ENCODE data around the gene CCKAR. TPM values are rescaled to one million over a fixed set of nuclear protein-coding genes. Genes with fewer than 3 reads are reported as not detected.

CCKAR gene
- total RNA-seq, 2 donors from 2014 or later = not detected

DNA sequence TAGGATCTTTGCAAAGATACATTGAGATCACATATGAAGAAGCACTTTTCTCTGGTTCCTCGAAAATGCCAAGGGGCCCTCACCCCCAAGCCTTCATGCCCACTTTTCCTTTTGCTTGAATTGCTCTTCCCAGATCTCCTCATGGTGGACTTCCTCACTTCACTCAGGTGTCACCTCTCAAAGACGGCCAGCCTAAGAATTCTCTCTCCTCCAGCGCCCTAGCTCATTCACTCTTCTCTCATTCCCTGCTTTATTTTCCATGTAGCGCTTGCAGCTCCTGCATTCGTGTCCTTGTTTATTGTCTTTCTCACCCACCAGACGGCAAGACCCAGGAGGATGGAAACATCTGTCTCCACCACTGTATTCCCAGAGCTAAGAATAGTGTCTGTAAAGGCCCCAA, 32.9 kb downstream of the CCKAR start:
- no peak overlapping the region for H3K27ac ChIP-seq
- no peaks in the 10 kb centered on the region for H3K27me3 ChIP-seq
- no peak overlapping the region for H3K4me3 ChIP-seq
- no peak for DNase-seq
- H3K4me1 ChIP-seq = no peaks in the 10 kb centered on the region
- no peak overlapping the region for H3K9ac ChIP-seq (ENCODE audit: low read depth in 2 of 2, low read length in 2 of 2)
- no peaks in the 10 kb centered on the region for H3K9me3 ChIP-seq
- TF ChIP-seq, protein P1, sequence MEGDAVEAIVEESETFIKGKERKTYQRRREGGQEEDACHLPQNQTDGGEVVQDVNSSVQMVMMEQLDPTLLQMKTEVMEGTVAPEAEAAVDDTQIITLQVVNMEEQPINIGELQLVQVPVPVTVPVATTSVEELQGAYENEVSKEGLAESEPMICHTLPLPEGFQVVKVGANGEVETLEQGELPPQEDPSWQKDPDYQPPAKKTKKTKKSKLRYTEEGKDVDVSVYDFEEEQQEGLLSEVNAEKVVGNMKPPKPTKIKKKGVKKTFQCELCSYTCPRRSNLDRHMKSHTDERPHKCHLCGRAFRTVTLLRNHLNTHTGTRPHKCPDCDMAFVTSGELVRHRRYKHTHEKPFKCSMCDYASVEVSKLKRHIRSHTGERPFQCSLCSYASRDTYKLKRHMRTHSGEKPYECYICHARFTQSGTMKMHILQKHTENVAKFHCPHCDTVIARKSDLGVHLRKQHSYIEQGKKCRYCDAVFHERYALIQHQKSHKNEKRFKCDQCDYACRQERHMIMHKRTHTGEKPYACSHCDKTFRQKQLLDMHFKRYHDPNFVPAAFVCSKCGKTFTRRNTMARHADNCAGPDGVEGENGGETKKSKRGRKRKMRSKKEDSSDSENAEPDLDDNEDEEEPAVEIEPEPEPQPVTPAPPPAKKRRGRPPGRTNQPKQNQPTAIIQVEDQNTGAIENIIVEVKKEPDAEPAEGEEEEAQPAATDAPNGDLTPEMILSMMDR (IDR thresholded peaks at IDR 0.05) = no peak
- H3K36me3 ChIP-seq = no peaks in the 10 kb centered on the region
- intact Hi-C loops (cut with DNase I) = loop anchor here (5.0 kb wide), 1 partner anchor 265 kb away; no protein-coding TSS in a partner anchor

DNA sequence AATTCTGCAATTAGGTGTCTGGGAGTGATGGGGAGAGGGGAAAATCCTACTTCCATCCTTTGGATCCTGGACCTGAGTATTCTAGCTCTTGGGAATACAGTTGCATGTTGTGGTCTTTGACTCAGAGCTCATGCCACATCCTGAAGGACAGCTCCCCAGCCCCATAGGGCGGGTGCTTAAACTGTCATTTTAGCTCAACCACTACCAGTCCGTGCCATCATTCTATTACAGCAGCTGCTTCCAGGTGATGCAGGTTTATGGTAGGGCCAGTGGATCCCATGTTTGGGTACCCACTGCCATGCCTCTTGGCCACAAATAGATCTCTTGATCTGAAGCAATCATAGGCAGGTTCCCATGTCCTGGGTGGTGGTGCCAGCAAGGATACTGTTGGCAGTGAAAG, 34.7 kb downstream of the CCKAR start:
- TF ChIP-seq, protein P1 (IDR thresholded peaks at IDR 0.05) = no peak
- Histone ChIP-seq H3K4me1 (no peaks in the 10 kb centered on the region), H3K27me3 (no peaks in the 10 kb centered on the region), H3K9ac (ENCODE audit: low read depth in 2 of 2, low read length in 2 of 2) (no peak overlapping the region), H3K27ac (no peak overlapping the region), H3K9me3 (no peaks in the 10 kb centered on the region), H3K36me3 (no peaks in the 10 kb centered on the region), H3K4me3 (no peak overlapping the region)
- DNase-seq = no peak
- intact Hi-C loops (cut with DNase I) = loop anchor here (5.0 kb wide), 1 partner anchor 267 kb away; no protein-coding TSS in a partner anchor

DNA sequence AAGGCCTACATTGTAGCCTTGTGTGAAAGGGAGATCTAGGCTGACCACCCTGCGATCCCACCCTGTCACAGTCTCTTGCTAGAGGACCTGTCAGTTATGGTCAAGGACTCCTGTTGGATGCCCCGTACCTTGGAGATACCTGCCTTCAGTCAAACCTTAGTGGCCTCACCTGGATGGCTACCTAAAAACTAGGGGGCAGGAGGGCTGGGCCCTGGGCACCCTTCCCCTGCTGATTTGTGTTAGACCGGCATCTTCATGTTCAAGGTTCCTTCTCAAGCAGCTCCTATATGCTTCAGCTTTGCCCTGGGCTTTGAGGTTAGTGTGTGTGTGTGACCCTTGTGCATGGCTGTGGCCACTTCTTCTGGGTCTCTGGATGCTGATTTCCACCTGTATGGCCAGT, 35.3 kb downstream of the CCKAR start:
- no peak for DNase-seq
- no peak overlapping the region for H3K9ac ChIP-seq (ENCODE audit: low read depth in 2 of 2, low read length in 2 of 2)
- TF ChIP-seq, protein P1 (IDR thresholded peaks at IDR 0.05) = no peak
- no peaks in the 10 kb centered on the region for H3K36me3 ChIP-seq
- no peak overlapping the region for H3K4me3 ChIP-seq
- intact Hi-C loops (cut with DNase I) = loop anchor here (5.0 kb wide), 1 partner anchor 267 kb away; no protein-coding TSS in a partner anchor
- H3K27ac ChIP-seq = no peak overlapping the region
- no peaks in the 10 kb centered on the region for H3K4me1 ChIP-seq
- no peaks in the 10 kb centered on the region for H3K9me3 ChIP-seq
- no peaks in the 10 kb centered on the region for H3K27me3 ChIP-seq

- no peak overlapping the region for H3K9ac ChIP-seq (ENCODE audit: low read depth in 2 of 2, low read length in 2 of 2)
- no peaks in the 10 kb centered on the region for H3K27me3 ChIP-seq
- no peak for DNase-seq
- no peak overlapping the region for H3K27ac ChIP-seq
- TF ChIP-seq, protein P1 (IDR thresholded peaks at IDR 0.05) = no peak
- H3K4me1 ChIP-seq = no peaks in the 10 kb centered on the region
- intact Hi-C loops (cut with DNase I) = no loop called here
- no peak overlapping the region for H3K4me3 ChIP-seq
- H3K36me3 ChIP-seq = no peaks in the 10 kb centered on the region
- no peaks in the 10 kb centered on the region for H3K9me3 ChIP-seq
These were observed 37.4 kb downstream of the CCKAR start for GRCh38 chr4:26452565-26453531.

DNA sequence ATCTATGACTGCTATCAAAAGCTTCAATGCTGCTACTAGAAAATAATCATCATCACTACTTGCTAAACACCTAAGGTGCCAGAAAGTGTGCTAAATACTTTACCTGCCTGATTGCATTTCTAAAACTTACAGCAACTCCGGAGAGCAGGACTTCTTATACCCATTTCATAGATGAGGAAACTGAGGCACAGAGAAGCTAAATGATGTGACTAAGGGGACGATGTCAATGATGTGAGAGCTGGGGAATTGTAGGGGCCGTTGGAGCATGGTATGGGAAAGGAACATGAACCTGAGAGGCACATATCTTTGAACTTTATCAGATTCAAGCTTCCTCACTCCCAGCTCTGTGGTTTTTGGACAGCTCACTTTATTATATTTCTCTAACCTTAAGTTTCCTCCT, 38.7 kb downstream of the CCKAR start:
- no peaks in the 10 kb centered on the region for H3K36me3 ChIP-seq
- H3K27ac ChIP-seq = no peak overlapping the region
- TF ChIP-seq, protein P1 (IDR thresholded peaks at IDR 0.05) = no peak
- H3K9me3 ChIP-seq = no peaks in the 10 kb centered on the region
- no peak for DNase-seq
- H3K4me1 ChIP-seq = no peaks in the 10 kb centered on the region
- no peak overlapping the region for H3K4me3 ChIP-seq
- intact Hi-C loops (cut with DNase I) = no loop called here
- H3K9ac ChIP-seq (ENCODE audit: low read depth in 2 of 2, low read length in 2 of 2) = no peak overlapping the region
- H3K27me3 ChIP-seq = no peaks in the 10 kb centered on the region
